Transverse colon (tissue), 4 donors: ENCODE results near the gene MEF2D. TPM values are rescaled to one million over a fixed set of nuclear protein-coding genes. Genes with fewer than 3 reads are reported as not detected.

Experiments
- DNase-seq: peaks from one replicate; pipeline ENCODE4 v3.0.0-alpha.2; 2019
- H3K27ac ChIP-seq, 4 donors: fragments of 200-600 bp; sonication (generic); 2 replicates each; pipeline ENCODE4 v1.5.1; 2016 to 2018; ENCODE audit warnings: inconsistent platforms in 4 of 4
- H3K27me3 ChIP-seq: fragments of 200-600 bp; sonication (generic); 2 replicates; pipeline ENCODE4 v1.5.1; 2017; ENCODE audit warnings: inconsistent platforms
- H3K36me3 ChIP-seq, 4 donors: fragments of 200-600 bp; sonication (generic); 2 replicates each; pipeline ENCODE4 v1.5.1; 2017 to 2019; ENCODE audit warnings: inconsistent platforms in 4 of 4
- H3K4me1 ChIP-seq, 4 donors: fragments of 200-600 bp; sonication (generic); 2 replicates each; pipeline ENCODE4 v1.5.1; 2017 to 2020; ENCODE audit warnings: inconsistent platforms in 4 of 4
- H3K4me3 ChIP-seq, 4 donors: fragments of 200-600 bp; sonication (generic); 1 replicate in 1 of 4; 2 replicates in 3 of 4; pipeline versions ENCODE4 v1.5.1 to v1.6.1; 2017 to 2019; ENCODE audit warnings: inconsistent platforms in 4 of 4
- H3K9me3 ChIP-seq, 2 donors: fragments of 200-600 bp; sonication (generic); 2 replicates each; pipeline ENCODE4 v1.5.1; 2017 to 2019; ENCODE audit warnings: inconsistent platforms in 2 of 2
- EP300 ChIP-seq: sonication (generic); formaldehyde crosslinking; IDR thresholded peaks from one replicate; pipeline ENCODE4 v1.6.1; 2017; ENCODE audit warnings: antibody characterized with exemption, low read depth
- POLR2A ChIP-seq: fragments of 450-650 bp; IDR thresholded peaks from one replicate; pipeline ENCODE4 v1.6.1; 2016; ENCODE audit warnings: antibody characterized with exemption, mild to moderate bottlenecking, moderate library complexity
- POLR2AphosphoS5 ChIP-seq, 3 donors: sonication (generic); formaldehyde crosslinking; IDR thresholded peaks; one replicate each; pipeline ENCODE4 v1.6.1; 2016; ENCODE audit warnings: antibody characterized with exemption in 3 of 3
- WGBS, 2 donors: methylation state at CpG; one replicate each; pipeline ENCODE4 v1.1.5; 2018; ENCODE audit warnings: low coverage in 1 of 2; 5-methylcytosine and 5-hydroxymethylcytosine counted together
- in situ Hi-C, 4 donors: fragments of 200-750 bp; cut with MboI; loops; one replicate each; pipeline versions ENCODE4 v1.15.0 to v1.15.1; 2017; ENCODE audit warnings: low sequenced_read_pairs in 3 of 4, low pct_ligation_motif_present in 1 of 4, low pct_unique_long_range_greater_than_20kb in 1 of 4
- intact Hi-C: fragments of 100-400 bp; cut with DNase I; formaldehyde crosslinking; loops from one replicate; pipeline ENCODE4 v1.15.1; 2023; ENCODE audit warnings: low total_unique reads
- total RNA-seq, 4 donors: library from RNA; depleted of rRNA; stranded (reverse); fragments of >200 nt; gene quantifications; one replicate each; pipeline ENCODE4 v1.1.0, GENCODE V29; 2016
- TF ChIP-seq, protein P1 (sequence below), 5 experiments: fragments of 200-600 bp in 3 of 5; fragments of 450-650 bp in 2 of 5; sonication (generic) in 3 of 5; IDR thresholded peaks; 1 replicate in 2 of 5; 2 replicates in 3 of 5; pipeline ENCODE4 v1.5.1; 2016 to 2017; ENCODE audit warnings: antibody characterized with exemption in 5 of 5, inconsistent platforms in 3 of 5, mild to moderate bottlenecking in 2 of 5, moderate library complexity in 1 of 5

Gene MEF2D
- total RNA-seq, 4 donors from 2014 or later: 26.1 to 200 (median 85.7) TPM

DNA sequence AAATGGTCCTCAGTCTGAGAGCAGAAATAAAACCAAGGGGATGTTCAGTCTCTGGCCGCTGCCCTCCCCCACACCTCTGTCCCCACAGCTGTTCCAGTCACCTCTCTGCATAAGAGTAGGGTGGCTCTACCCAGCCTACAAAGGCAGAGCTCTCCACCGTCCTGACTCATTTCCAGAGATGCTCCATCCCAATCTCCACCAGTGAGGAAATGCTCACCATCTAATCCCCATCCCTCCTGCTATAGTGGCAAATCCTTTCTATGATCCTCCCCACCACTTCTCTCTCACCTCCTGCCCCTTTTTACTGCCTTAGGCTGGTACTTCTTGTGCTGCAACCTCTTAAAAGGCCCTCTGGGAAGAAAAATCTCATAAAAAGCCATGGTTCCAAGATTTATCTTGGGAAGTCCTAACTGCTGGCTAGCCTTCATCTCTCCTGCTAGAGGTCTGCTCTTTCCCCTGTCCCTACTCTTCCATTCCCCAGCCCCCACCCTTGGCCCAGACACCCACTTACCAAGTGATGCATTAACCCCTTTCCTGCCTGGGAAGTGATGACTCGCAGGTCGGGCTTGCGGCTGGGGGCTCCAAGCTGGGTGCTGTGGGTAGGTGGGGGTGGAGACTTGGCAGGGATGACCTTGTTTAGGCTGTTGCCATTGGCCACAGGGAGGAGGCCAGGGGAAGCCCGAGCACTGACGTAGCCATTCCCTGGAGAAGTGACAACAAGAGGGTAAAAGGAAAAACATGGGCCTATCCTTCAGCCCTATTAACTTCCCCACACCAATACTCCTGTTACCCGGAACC lies 23.9 kb downstream of the MEF2D start:
- in situ Hi-C loops: loop anchor here in 1 of 4 donors (10.0 kb wide), 1 partner anchor 128 kb away; the partner anchor contains the start of gene GPATCH4
- Histone ChIP-seq H3K4me1 (peaks cover 34 to 56% (median 41%) of the 10 kb centered on the region in 4 donors), H3K36me3 (peaks cover 0 to 60% (median 33%) of the 10 kb centered on the region in 4 donors), H3K4me3 (no peak overlapping the region), H3K27me3 (no peaks in the 10 kb centered on the region), H3K9me3 (no peaks in the 10 kb centered on the region), H3K27ac (peak overlapping the region; percentile 73 to 93 (median 85))
- DNase-seq: no peak
- WGBS, 2 donors: 60 to 72% methylated on average over 2 to 8 of the region's 8 CpGs
- TF ChIP-seq POLR2AphosphoS5 (IDR thresholded peaks at IDR 0.05): no peak
- TF ChIP-seq POLR2A: no peak
- TF ChIP-seq, protein P1, sequence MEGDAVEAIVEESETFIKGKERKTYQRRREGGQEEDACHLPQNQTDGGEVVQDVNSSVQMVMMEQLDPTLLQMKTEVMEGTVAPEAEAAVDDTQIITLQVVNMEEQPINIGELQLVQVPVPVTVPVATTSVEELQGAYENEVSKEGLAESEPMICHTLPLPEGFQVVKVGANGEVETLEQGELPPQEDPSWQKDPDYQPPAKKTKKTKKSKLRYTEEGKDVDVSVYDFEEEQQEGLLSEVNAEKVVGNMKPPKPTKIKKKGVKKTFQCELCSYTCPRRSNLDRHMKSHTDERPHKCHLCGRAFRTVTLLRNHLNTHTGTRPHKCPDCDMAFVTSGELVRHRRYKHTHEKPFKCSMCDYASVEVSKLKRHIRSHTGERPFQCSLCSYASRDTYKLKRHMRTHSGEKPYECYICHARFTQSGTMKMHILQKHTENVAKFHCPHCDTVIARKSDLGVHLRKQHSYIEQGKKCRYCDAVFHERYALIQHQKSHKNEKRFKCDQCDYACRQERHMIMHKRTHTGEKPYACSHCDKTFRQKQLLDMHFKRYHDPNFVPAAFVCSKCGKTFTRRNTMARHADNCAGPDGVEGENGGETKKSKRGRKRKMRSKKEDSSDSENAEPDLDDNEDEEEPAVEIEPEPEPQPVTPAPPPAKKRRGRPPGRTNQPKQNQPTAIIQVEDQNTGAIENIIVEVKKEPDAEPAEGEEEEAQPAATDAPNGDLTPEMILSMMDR (IDR thresholded peaks at IDR 0.05): no peak
- no peak for TF ChIP-seq EP300
- intact Hi-C loops: no loop called here

GRCh38 chr1:156475568-156476500 lies 24.7 kb downstream of the MEF2D start:
- Histone ChIP-seq H3K4me1 (peaks cover 40 to 59% (median 43%) of the 10 kb centered on the region in 4 donors), H3K27ac (peak overlapping the region; percentile 73 to 93 (median 85)), H3K4me3 (no peak overlapping the region), H3K27me3 (no peaks in the 10 kb centered on the region), H3K36me3 (peaks cover 0 to 54% (median 25%) of the 10 kb centered on the region in 4 donors), H3K9me3 (no peaks in the 10 kb centered on the region)
- TF ChIP-seq EP300 (peak; percentile 82), POLR2A (no peak), POLR2AphosphoS5 (IDR thresholded peaks at IDR 0.05) (peak; percentile 85 to 89 (median 87))
- TF ChIP-seq, protein P1 (IDR thresholded peaks at IDR 0.05): no peak
- DNase-seq: peak; percentile 81
- in situ Hi-C loops (loop anchor here in 1 of 4 donors (10.0 kb wide), 1 partner anchor 129 kb away; the partner anchor contains the start of gene GPATCH4), intact Hi-C loops (no loop called here)
- WGBS, 2 donors: 75% methylated on average over 25 of the region's 25 CpGs; no CpG with 5 or more reads in 1 of the 2 donors

GRCh38 chr1:156474966-156475365 lies 25.6 kb downstream of the MEF2D start:
- 80 to 81% methylated on average over 1 to 7 of the region's 7 CpGs for WGBS, 2 donors
- Histone ChIP-seq H3K27me3 (no peaks in the 10 kb centered on the region), H3K27ac (peak overlapping the region; percentile 54 to 93 (median 85)), H3K4me1 (peaks cover 45 to 61% (median 48%) of the 10 kb centered on the region in 4 donors), H3K36me3 (peaks cover 0 to 45% (median 21%) of the 10 kb centered on the region in 4 donors), H3K9me3 (no peaks in the 10 kb centered on the region), H3K4me3 (no peak overlapping the region)
- no peak for DNase-seq
- intact Hi-C loops: no loop called here
- in situ Hi-C loops: loop anchor here in 1 of 4 donors (10.0 kb wide), 1 partner anchor 130 kb away; the partner anchor contains the start of gene GPATCH4
- TF ChIP-seq EP300: no peak
- TF ChIP-seq, protein P1 (IDR thresholded peaks at IDR 0.05): no peak
- TF ChIP-seq POLR2A: no peak
- TF ChIP-seq POLR2AphosphoS5 (IDR thresholded peaks at IDR 0.05): no peak
